ENCODE measurements around the gene NBPF12. TPM values are rescaled to one million over a fixed set of nuclear protein-coding genes. Genes with fewer than 3 reads are reported as not detected.
"Not testable (repeated sequence)": the region's sequence is repeated elsewhere in the genome, so short reads cannot be mapped to it uniquely, and the experiment has no call there.

Gene NBPF12
- total RNA-seq, 1 experiment from 2014 or later: 2.0 TPM

- not testable (repeated sequence) for DNase-seq (ENCODE audit: low spot score)
These were observed 48.3 kb downstream of the NBPF12 start for GRCh38 chr1:146986450-146986849.

DNA sequence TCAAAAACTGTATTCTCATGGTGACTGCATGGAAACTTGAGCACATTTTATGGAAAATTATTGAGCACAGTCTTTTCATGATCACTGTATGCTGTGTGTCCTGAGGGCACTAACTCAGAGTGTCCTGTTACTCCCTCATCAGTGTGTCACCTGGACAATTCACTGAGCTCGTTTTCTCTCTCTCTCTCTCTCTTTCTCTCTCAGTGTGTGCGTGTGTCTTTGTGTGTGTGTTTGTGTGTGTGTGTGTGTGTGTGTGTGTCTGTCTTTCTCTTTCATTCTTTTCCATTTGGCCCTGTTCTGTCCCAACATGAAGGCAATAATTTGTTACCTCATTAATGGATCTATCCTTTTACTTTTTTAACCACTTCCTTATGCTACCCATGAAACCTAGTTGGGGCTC lies 49.4 kb downstream of the NBPF12 start:
- DNase-seq (ENCODE audit: low spot score): not testable (repeated sequence)

GRCh38 chr1:146989455-146989854 lies 51.3 kb downstream of the NBPF12 start:
- not testable (repeated sequence) for DNase-seq (ENCODE audit: low spot score)

DNA sequence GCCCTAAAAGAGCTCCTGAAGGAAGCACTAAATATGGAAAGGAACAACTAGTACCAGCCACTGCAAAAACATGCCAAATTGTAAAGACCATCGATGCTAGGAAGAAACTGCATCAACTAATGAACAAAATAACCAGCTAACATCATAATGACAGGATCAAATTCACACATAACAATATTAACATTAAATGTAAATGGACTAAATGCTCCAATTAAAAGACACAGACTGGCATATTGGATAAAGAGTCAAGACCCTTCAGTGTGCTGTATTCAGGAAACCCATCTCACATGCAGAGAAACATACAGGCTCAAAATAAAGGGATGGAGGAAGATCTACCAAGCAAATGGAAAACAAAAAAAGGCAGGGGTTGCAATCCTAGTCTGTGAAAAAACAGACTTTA lies 70.4 kb downstream of the NBPF12 start:
- DNase-seq (ENCODE audit: low spot score): not testable (repeated sequence)

DNA sequence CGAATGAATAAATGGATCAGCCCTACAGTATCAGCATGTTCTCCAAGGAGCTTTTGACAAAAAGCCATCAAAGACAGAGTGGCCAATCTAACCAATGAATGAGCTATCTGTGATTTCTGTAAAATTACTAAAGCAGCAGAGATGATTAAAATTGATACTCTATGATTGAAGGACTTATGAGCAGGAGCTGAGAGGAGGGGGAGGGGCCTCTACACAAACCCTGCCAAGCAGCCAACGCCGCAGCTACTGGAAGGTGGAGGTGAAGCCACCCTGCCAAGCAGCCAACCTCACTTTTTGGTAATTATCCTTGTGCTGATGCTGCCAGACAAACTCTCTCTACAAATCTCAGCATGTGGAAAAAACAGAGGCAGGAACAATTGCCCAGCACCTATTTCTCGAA lies 88.9 kb downstream of the NBPF12 start:
- DNase-seq (ENCODE audit: low spot score): not testable (repeated sequence)

DNA sequence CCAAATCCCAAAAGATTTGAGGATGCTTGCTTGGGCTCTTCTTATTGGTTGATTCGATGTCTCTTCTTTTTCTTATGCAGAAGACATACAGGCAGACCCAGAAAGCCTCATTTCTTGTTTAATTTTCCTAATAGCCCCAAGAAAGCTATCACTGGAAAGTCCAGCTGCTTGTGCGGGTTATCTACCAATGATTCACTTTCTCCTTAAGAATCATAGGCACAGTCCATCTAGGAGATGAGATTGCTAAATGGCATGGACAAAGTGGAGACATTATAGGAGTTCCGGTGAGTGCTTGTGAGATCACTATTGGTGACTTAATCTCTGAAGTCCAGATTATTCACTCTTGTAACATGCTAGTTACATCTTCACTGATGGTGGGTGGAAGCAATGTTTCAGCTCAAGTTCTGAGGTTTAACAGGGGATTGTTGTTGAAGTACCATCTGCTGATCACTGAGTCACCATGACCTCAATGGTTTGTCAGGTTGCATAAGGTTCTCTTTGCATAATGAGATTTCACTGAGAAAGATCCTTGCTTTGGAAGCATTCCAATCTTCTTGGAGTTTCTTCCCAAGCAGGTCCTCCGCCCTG lies 92.0 kb downstream of the NBPF12 start:
- DNase-seq (ENCODE audit: low spot score): not testable (repeated sequence)

GRCh38 chr1:147039916-147040315 lies 101.8 kb downstream of the NBPF12 start:
- DNase-seq (ENCODE audit: low spot score): no peak

DNA sequence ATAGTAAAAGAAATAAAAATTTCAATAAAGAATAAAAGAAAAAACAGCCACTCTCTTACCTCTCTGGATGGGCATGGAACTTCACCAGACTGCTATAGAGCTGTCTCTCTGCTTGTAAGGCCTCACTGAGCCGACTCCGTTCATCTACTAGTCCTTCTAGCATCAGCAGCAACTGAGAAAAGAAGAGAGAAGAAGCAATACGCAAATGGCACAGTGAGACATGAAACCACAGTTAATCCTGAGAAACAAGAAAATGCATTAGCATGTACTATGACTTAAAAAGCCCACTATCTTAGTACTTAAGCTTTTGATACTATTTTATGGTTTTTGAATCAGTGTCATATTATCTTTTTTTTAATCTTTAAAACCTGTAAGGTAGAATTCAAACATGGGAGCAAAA lies 104.8 kb downstream of the NBPF12 start:
- not testable (repeated sequence) for DNase-seq (ENCODE audit: low spot score)

GRCh38 chr1:147044511-147044910 lies 106.4 kb downstream of the NBPF12 start:
- DNase-seq (ENCODE audit: low spot score): not testable (repeated sequence)

Other genes starting within 250 kb of the NBPF12 start
- gene PRKAB2, start 234.1 kb downstream of the NBPF12 start, total RNA-seq (2014; rRNA removed; shearing (Covaris generic)): 3.5 and 6.1 TPM in 2 replicates

Data from HT-29 (cell line).